GM12892 (cell line): ENCODE data around the gene CRTC3.
A peak's percentile ranks its signal among the peaks of the same experiment; 100 is the strongest.
"Not testable (repeated sequence)": the region's sequence is repeated elsewhere in the genome, so short reads cannot be mapped to it uniquely, and the experiment has no call there.

Experiments
- DNase-seq: peaks from one replicate; pipeline ENCODE4 v3.0.0; 2011; ENCODE audit not compliant: insufficient read length
- FAIRE-seq: peaks from 2 replicates; lab custom pipeline; 2011; peaks lifted over from hg19 to GRCh38; lab: Jason Lieb, UNC
- POLR2A ChIP-seq: IDR thresholded peaks from 2 replicates; pipeline ENCODE4 v1.6.1; 2011; ENCODE audit warnings: low read depth, low read length, control low read depth
- POLR2AphosphoS5 ChIP-seq: IDR thresholded peaks from 2 replicates; pipeline ENCODE4 v1.6.1; 2011; ENCODE audit warnings: low read depth, low read length, control low read depth
- TAF1 ChIP-seq: IDR thresholded peaks from 2 replicates; pipeline ENCODE4 v1.6.1; 2011; ENCODE audit warnings: low read depth, mild to moderate bottlenecking, control low read depth, low read length, borderline replicate concordance

The CRTC3 gene

GRCh38 chr15:90650117-90650955, 120.6 kb downstream of the CRTC3 start:
- peak; percentile 24 for FAIRE-seq
- TF ChIP-seq POLR2A = no peak
- TF ChIP-seq TAF1 = no peak
- no peak for TF ChIP-seq POLR2AphosphoS5
- DNase-seq = no peak

DNA sequence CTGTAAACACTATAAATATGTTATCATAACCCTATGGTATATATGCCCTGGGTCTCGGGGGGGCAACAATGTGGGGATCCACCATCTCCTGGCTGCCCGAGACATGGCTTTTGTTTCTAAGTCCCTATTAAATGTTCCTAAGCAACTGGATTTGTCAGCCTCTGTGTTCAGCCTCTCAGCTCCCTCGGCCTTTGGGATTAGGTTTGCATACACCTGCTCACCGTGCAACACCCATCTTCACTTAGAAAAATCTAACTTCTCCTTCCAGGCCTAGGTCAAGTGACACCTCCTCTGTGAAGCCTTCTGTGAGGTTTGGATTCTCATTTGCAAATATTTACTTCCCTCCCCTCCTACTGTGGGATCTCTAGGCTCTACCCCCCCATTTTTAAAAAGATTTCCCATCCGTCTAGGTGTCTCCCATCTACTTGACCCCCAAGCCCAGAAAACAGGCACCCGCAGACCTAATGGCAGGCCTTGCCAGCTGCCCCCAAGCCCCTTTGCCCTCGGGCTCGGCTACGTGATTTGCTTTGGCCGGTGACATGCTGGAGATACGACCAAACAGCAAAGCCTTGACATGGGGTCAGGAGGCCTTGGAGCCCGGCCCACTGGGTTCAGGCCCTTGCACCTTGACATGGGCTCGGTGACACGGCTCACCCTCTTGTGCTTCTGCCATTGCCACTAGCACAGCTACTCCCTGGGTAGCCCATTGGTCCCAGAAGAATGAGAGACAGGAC, 121.4 kb downstream of the CRTC3 start:
- TF ChIP-seq POLR2A = no peak
- TF ChIP-seq POLR2AphosphoS5 = no peak
- DNase-seq (no peak), FAIRE-seq (no peak)

GRCh38 chr15:90654233-90655136, 124.8 kb downstream of the CRTC3 start:
- FAIRE-seq (no peak), DNase-seq (no peak)
- TF ChIP-seq POLR2A (no peak), TAF1 (no peak), POLR2AphosphoS5 (no peak)

- FAIRE-seq = peak; percentile 89
- TF ChIP-seq POLR2A = peak; percentile 50; the same call in 1 of the 2 replicates
- not testable (repeated sequence) for DNase-seq
Measured at GRCh38 chr15:90657520-90658172, 127.9 kb downstream of the CRTC3 start.

GRCh38 chr15:90659481-90659880, 129.8 kb downstream of the CRTC3 start:
- no peak for FAIRE-seq
- no peak for DNase-seq
- TF ChIP-seq TAF1 = no peak
- no peak; the same call in 1 of the 2 replicates for TF ChIP-seq POLR2A
- no peak for TF ChIP-seq POLR2AphosphoS5

DNA sequence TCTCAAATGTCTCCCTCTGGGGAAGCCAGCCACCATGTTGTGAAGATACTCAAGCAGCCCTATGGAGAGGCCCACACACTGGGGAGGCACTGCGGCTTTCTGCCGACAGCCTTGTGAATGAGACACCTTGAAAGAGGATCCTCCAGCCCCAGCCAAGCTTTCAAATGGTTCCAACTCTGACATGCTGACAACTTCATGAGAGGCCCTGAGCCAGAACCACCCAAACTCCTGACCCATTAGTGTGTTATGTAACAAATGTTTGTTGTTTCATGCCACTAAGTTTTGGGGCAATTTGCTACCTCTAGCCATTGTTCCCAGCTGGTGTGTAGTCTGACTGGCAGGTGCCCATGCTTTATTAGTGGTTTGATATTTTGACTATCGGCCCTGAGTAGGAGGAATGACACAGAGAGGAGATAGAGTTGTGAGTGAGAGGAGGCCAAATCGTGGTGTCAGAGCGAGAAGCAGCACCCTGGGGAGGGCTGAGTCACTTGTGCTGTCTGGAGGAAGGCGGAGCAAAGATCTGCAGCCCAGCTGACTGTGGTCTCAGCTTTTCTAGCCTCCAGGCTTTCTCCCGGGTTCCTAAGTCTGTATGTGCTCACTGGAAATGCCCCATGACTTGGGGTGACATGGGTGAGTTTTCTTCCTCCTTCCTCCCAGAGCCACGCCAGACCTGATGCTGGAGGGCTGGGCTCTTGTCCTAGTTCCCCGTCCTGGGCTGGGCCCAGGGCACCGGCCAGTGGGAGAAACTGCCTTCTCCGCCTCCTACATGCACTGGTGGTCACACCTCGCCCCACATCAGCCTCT, 130.7 kb downstream of the CRTC3 start:
- peak; percentile 87 for TF ChIP-seq POLR2AphosphoS5
- peak; percentile 83; the same call in 1 of the 2 replicates for TF ChIP-seq TAF1
- peak; percentile 92; the same call in 1 of the 2 replicates for TF ChIP-seq POLR2A
- DNase-seq = peak; percentile 60
- FAIRE-seq = peak; percentile 89

DNA sequence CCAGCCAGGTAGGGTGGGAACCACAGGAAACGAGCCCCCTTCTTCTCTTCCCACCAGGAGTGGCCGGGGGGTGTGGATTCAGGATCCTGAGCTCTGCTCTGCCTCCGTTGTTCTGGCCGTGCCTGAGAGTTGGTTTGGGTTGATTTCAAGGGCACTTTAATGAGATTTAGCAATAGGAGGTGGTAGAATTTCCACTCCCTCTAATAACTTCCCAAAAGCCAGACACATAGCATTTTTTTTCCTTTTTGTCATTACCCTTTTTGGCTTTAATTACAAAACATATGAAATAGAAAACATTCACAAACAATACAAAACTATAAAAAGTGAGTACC, 131.2 kb downstream of the CRTC3 start:
- not testable (repeated sequence) for FAIRE-seq, DNase-seq

- not testable (repeated sequence) for FAIRE-seq, DNase-seq
Measured at GRCh38 chr15:90664081-90664461, 134.3 kb downstream of the CRTC3 start.

DNA sequence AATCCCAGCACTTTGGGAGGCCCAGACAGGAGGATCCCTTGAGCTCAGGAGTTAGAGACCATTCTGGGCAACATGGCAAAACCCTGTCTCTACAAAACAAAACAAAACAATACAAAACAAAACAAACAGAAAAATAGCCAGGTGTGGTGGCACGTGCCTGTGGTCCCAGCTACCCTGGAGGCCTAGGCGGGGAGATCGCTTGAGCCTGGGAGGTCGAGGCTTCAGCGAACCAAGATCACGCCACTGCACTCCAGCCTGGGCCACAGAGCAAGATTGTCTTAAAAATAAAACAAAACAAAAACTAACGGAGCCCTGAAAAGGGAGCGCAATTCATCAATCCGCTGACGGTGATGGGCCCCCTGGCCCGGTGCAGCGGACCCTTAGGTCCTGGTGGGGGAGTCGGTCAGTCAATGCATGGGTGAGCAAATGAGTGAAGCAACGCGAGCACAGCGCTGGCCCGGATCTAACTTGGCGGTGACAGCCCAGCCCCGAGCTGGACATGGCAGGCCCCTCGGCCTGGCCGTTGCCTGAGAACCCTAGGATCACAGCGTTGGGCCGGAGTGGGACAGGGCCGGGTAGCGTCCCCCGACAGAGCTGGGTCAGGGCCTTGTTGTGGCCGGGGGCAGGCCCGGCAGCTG, 135.0 kb downstream of the CRTC3 start:
- FAIRE-seq = peak; percentile 61
- TF ChIP-seq TAF1 = no peak
- TF ChIP-seq POLR2AphosphoS5 = peak; percentile 79
- TF ChIP-seq POLR2A = peak; percentile 73
- DNase-seq = no peak
